Activated CD4-positive, alpha-beta T cell treated with anti-CD3 and anti-CD28 coated beads, Interleukin-2, Interleukin-4, amounts not matched to agents 100 ng/mL and 50 ng/mL, durations not matched to agents 16 hours and 8 hours (primary cell): ENCODE results near the gene DARS2.
"Not testable (repeated sequence)": the region's sequence is repeated elsewhere in the genome, so short reads cannot be mapped to it uniquely, and the experiment has no call there.

Experiments
- DNase-seq: peaks from one replicate; pipeline ENCODE4 v3.0.0-alpha.2; 2020; ENCODE audit warnings: low spot score

DARS2 gene

GRCh38 chr1:173862146-173862768 lies 37.8 kb downstream of the DARS2 start:
- peak; percentile 54 for DNase-seq

- no peak for DNase-seq
These were observed 38.3 kb downstream of the DARS2 start for GRCh38 chr1:173862769-173863223.

GRCh38 chr1:173863224-173864161 lies 39.0 kb downstream of the DARS2 start:
- no peak for DNase-seq

GRCh38 chr1:173864179-173864867 lies 39.9 kb downstream of the DARS2 start:
- DNase-seq = peak; percentile 28

GRCh38 chr1:173865468-173866164 lies 41.1 kb downstream of the DARS2 start:
- peak; percentile 29 for DNase-seq

- peak; percentile 28 for DNase-seq
These were observed 42.1 kb downstream of the DARS2 start for GRCh38 chr1:173866413-173867115.

GRCh38 chr1:173867141-173867752 lies 42.8 kb downstream of the DARS2 start:
- DNase-seq = no peak

- peak; percentile 100 for DNase-seq
These were observed 43.3 kb downstream of the DARS2 start, which contains the start of gene GAS5 for GRCh38 chr1:173867753-173868265. Gene GAS5, minus strand, starts transcription at chr1:173867989.

GRCh38 chr1:173868266-173869020 lies 44.0 kb downstream of the DARS2 start, which contains the start of gene ZBTB37:
Gene ZBTB37, plus strand, starts transcription at chr1:173868380. Its CDS starts 1,846 bp downstream, at chr1:173870226.
- peak; percentile 96 for DNase-seq

- DNase-seq = no peak
These were observed 44.5 kb downstream of the DARS2 start for GRCh38 chr1:173869021-173869359.

GRCh38 chr1:173870252-173871075 lies 46.0 kb downstream of the DARS2 start:
- peak; percentile 88 for DNase-seq

GRCh38 chr1:173871091-173871490 lies 46.6 kb downstream of the DARS2 start:
- no peak for DNase-seq

- no peak for DNase-seq
These were observed 47.0 kb downstream of the DARS2 start for GRCh38 chr1:173871500-173871899.

- DNase-seq = no peak
These were observed 52.3 kb downstream of the DARS2 start for GRCh38 chr1:173876732-173877131.

- DNase-seq = no peak
These were observed 53.8 kb downstream of the DARS2 start for GRCh38 chr1:173878251-173878650.

GRCh38 chr1:173881117-173881516 lies 56.6 kb downstream of the DARS2 start:
- not testable (repeated sequence) for DNase-seq

- no peak for DNase-seq
These were observed 60.2 kb downstream of the DARS2 start for GRCh38 chr1:173884701-173885100.

- no peak for DNase-seq
These were observed 62.5 kb downstream of the DARS2 start for GRCh38 chr1:173886746-173887611.
